Measurements from ENCODE around the gene CACNA2D3.

CACNA2D3 gene

DNA sequence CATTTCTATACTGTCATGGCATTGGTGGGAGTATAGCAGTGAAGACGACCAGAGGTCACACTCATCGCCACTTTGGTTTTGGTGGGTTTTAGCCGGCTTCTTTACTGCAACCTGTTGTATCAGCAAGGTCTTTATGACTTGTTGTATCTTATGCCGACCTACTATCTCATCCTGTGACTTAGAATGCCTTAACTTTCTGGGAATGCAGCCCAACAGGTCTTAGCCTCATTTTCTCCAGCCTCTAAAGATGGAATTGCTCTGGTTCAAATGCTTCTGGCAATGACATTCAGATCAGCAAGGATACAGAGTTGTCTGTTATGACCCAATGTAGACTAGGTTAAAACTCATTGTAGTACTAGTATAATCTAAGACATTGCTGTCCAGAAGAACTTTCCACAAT lies 860.5 kb downstream of the CACNA2D3 start:
- TF ChIP-seq EZH2 (optimal IDR thresholded peaks at IDR 0.05; ENCODE audit: low read depth, low read length), result no peak
- TF ChIP-seq, protein P1, sequence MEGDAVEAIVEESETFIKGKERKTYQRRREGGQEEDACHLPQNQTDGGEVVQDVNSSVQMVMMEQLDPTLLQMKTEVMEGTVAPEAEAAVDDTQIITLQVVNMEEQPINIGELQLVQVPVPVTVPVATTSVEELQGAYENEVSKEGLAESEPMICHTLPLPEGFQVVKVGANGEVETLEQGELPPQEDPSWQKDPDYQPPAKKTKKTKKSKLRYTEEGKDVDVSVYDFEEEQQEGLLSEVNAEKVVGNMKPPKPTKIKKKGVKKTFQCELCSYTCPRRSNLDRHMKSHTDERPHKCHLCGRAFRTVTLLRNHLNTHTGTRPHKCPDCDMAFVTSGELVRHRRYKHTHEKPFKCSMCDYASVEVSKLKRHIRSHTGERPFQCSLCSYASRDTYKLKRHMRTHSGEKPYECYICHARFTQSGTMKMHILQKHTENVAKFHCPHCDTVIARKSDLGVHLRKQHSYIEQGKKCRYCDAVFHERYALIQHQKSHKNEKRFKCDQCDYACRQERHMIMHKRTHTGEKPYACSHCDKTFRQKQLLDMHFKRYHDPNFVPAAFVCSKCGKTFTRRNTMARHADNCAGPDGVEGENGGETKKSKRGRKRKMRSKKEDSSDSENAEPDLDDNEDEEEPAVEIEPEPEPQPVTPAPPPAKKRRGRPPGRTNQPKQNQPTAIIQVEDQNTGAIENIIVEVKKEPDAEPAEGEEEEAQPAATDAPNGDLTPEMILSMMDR (IDR thresholded peaks at IDR 0.05; ENCODE audit: low read length), result no peak
- TF ChIP-seq EZH2phosphoT487 (IDR thresholded peaks at IDR 0.05; ENCODE audit: low read length), result no peak
- no peak for DNase-seq
- Histone ChIP-seq H3K4me2 (ENCODE audit: low read depth, low read length) (no peak overlapping the region), H3F3A (ENCODE audit: insufficient read depth, low read length) (no peaks in the 10 kb centered on the region), H3K9me3 (replicated peaks; ENCODE audit: insufficient read depth, low read length) (no peaks in the 10 kb centered on the region), H4K20me1 (ENCODE audit: insufficient read depth, low read length) (no peaks in the 10 kb centered on the region), H3K27me3 (replicated peaks; ENCODE audit: insufficient read depth, low read length) (no peaks in the 10 kb centered on the region), H3K4me3 (ENCODE audit: low read length) (no peak overlapping the region), H3K27ac (ENCODE audit: low read length) (no peak overlapping the region), H2AFZ (ENCODE audit: low read length) (no peak overlapping the region), H3K9me2 (replicated peaks; ENCODE audit: insufficient read depth, low read length) (no peaks in the 10 kb centered on the region), H3K9ac (ENCODE audit: low read length) (no peak overlapping the region), H3K4me1 (ENCODE audit: low read length) (no peaks in the 10 kb centered on the region), H3K36me3 (replicated peaks; ENCODE audit: insufficient read depth, low read length) (no peaks in the 10 kb centered on the region), H3K79me2 (ENCODE audit: low read length) (no peaks in the 10 kb centered on the region)

DNA sequence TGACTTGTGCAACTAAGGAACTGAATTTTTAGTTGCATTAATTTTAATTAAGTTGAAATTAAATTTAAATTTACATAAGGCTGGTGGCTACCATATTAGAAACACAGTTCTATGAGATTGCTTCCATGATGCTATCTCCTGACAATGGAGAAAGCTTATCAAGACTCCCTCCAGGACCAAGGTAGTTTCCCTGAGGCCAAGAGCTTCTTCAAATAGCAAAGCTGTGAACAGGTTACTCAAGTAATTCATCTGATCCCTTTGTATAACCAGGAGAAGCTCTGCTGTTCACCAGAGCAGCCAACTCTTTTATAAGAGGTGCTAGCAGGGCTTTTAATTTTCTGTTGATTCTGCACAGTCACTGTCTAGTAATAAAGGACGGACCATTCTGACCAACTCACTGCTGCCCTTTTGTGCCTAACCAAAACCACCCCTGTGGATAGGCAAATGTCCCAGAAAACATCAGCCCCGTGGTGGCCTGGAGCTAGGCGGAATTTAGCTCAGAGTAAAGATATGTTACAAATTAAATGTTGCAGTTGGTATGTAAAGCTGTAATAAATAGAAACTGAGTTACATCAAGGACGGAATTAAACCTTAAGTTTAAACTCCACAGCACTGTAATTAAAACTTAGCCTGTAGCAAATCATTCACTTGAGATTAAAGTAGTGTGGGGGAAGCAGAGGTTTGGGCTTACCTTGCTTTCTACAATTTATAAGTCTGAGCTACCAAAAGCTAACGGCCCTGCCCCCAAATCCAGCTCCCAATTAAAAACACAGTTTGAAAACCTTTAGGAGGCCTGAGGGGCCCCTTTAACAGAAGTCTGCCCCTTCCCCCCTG lies 861.1 kb downstream of the CACNA2D3 start:
- Histone ChIP-seq H3K27ac (ENCODE audit: low read length) (no peak overlapping the region), H3K9me2 (replicated peaks; ENCODE audit: insufficient read depth, low read length) (no peaks in the 10 kb centered on the region), H3K9me3 (replicated peaks; ENCODE audit: insufficient read depth, low read length) (no peaks in the 10 kb centered on the region), H3K4me3 (ENCODE audit: low read length) (no peak overlapping the region), H3K9ac (ENCODE audit: low read length) (no peak overlapping the region), H4K20me1 (ENCODE audit: insufficient read depth, low read length) (no peaks in the 10 kb centered on the region), H3F3A (ENCODE audit: insufficient read depth, low read length) (no peaks in the 10 kb centered on the region), H3K4me2 (ENCODE audit: low read depth, low read length) (no peak overlapping the region), H2AFZ (ENCODE audit: low read length) (no peak overlapping the region), H3K27me3 (replicated peaks; ENCODE audit: insufficient read depth, low read length) (no peaks in the 10 kb centered on the region), H3K79me2 (ENCODE audit: low read length) (no peaks in the 10 kb centered on the region), H3K36me3 (replicated peaks; ENCODE audit: insufficient read depth, low read length) (no peaks in the 10 kb centered on the region), H3K4me1 (ENCODE audit: low read length) (no peaks in the 10 kb centered on the region)
- no peak for DNase-seq
- TF ChIP-seq, protein P1 (IDR thresholded peaks at IDR 0.05; ENCODE audit: low read length), result no peak
- TF ChIP-seq EZH2phosphoT487 (IDR thresholded peaks at IDR 0.05; ENCODE audit: low read length) (no peak), EZH2 (optimal IDR thresholded peaks at IDR 0.05; ENCODE audit: low read depth, low read length) (no peak)

- no peaks in the 10 kb centered on the region for H3K4me1 ChIP-seq (ENCODE audit: low read length)
- no peaks in the 10 kb centered on the region for H3K79me2 ChIP-seq (ENCODE audit: low read length)
- no peaks in the 10 kb centered on the region for H3K27me3 ChIP-seq (replicated peaks; ENCODE audit: insufficient read depth, low read length)
- H3K9me2 ChIP-seq (replicated peaks; ENCODE audit: insufficient read depth, low read length), result no peaks in the 10 kb centered on the region
- no peak overlapping the region for H3K9ac ChIP-seq (ENCODE audit: low read length)
- no peaks in the 10 kb centered on the region for H3K9me3 ChIP-seq (replicated peaks; ENCODE audit: insufficient read depth, low read length)
- no peak overlapping the region for H3K27ac ChIP-seq (ENCODE audit: low read length)
- H3F3A ChIP-seq (ENCODE audit: insufficient read depth, low read length), result no peaks in the 10 kb centered on the region
- no peaks in the 10 kb centered on the region for H3K36me3 ChIP-seq (replicated peaks; ENCODE audit: insufficient read depth, low read length)
- H3K4me2 ChIP-seq (ENCODE audit: low read depth, low read length), result no peak overlapping the region
- no peak for DNase-seq
- H3K4me3 ChIP-seq (ENCODE audit: low read length), result no peak overlapping the region
- no peaks in the 10 kb centered on the region for H4K20me1 ChIP-seq (ENCODE audit: insufficient read depth, low read length)
- no peak overlapping the region for H2AFZ ChIP-seq (ENCODE audit: low read length)
- TF ChIP-seq EZH2phosphoT487 (IDR thresholded peaks at IDR 0.05; ENCODE audit: low read length), result no peak
- TF ChIP-seq, protein P1 (IDR thresholded peaks at IDR 0.05; ENCODE audit: low read length), result no peak
Measured at GRCh38 chr3:54985856-54986255, 863.5 kb downstream of the CACNA2D3 start.
